ENCODE measurements around the gene SEMA3E. TPM values are rescaled to one million over a fixed set of nuclear protein-coding genes. Genes with fewer than 3 reads are reported as not detected.
"Not testable (repeated sequence)": the region's sequence is repeated elsewhere in the genome, so short reads cannot be mapped to it uniquely, and the experiment has no call there.

Gene SEMA3E
- total RNA-seq, 1 donor from 2014 or later = 0.27 TPM

DNA sequence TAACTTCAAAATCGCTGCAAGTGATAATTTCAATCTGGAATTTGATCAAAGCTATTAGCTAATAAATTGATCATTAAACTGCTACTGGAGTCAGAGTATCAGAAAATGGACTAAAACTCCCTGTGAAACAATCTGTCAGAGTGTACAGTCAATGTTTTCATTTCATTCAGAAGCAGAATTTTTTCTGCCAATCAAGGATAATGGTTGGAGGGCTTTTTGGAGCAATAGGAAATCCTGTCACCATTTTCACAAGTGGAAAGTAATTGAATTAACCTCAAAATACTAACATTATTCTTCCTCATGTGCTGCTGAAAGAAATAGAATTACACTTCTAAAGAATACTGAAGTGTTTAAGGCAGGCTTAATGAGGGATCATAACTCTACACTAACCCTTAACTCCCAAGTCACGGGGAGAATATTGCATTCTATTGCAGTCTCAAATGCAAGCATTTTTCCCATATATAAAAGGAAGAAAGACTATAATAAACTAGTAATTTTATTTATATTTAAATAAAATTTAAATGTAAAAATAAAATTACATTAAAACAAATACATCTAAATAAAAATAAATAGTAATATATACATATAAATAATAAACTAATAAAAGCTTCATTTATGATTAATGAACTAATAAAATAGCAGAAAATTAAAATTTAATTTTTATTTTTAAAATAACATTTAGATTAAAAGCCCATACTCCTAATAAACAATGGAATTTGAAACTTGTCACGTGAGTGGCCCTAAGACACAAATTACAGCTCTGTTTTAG, 67.1 kb downstream of the SEMA3E start:
- DNase-seq (no peak), ATAC-seq (ENCODE audit: poor library complexity) (no peak)
- intact Hi-C loops (cut with DNase I) = no loop called here

DNA sequence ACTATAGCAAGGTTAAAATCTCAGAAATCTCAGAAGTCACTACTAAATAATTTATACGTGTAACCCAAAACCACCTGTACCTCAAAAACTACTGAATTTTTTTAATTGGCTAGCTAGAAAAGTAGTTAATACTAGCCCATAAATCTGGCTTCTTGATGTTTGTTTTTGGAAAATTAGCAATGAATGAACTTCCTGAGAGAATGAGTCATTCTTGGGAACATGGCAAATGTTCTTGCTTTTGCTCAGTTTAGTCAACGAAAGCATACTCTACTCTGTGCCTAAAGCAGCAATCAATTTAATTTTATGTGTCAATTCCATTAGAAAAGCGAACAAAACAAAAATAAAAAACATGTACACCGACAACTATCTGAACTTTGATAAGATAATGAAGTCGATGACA, 69.2 kb downstream of the SEMA3E start:
- intact Hi-C loops (cut with DNase I) = no loop called here
- no peak for DNase-seq
- ATAC-seq (ENCODE audit: poor library complexity) = no peak

DNA sequence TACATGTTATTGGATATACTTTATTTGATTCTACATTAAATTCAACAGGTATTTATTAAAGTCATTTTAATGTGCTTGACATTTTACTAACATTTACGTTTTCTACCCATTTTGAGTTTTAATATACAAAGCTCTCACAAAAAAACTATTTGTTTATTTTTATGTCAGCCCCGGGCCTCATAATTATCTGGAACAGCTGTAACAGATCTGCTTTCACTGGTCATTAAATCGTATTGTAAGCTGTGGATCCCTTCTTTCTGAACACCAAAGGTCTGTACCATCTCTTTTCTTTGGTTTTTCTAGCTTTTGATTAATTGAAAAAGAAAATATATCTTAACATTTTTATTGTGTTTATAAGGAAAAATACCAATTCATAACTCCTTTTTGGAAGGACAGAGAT, 73.5 kb downstream of the SEMA3E start:
- intact Hi-C loops (cut with DNase I) = no loop called here
- ATAC-seq (ENCODE audit: poor library complexity) (no peak), DNase-seq (no peak)

GRCh38 chr7:83574616-83575015, 74.3 kb downstream of the SEMA3E start:
- no peak for DNase-seq
- ATAC-seq (ENCODE audit: poor library complexity) = no peak
- intact Hi-C loops (cut with DNase I) = no loop called here

DNA sequence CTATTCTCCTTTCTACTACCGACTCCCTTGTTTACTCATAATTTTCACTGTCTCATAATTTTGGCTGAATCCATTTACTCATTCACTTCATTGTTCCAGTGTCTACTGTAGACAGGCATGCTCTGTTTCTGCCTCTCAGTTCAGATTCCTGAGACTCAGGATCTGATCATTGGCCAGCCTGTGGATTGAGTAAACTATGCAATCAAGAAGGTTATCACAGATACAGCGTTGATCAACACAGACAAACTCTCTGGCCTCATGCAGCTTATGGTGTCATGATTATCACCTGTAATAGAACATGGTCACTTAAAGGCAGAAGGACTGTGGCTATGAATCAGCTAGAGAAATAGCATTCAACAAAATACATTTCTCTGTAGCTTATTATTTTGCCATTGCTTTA, 86.0 kb downstream of the SEMA3E start:
- intact Hi-C loops (cut with DNase I) = no loop called here
- DNase-seq (no peak), ATAC-seq (ENCODE audit: poor library complexity) (no peak)

GRCh38 chr7:83562289-83562688, 86.7 kb downstream of the SEMA3E start:
- ATAC-seq (ENCODE audit: poor library complexity) = no peak
- DNase-seq = no peak

DNA sequence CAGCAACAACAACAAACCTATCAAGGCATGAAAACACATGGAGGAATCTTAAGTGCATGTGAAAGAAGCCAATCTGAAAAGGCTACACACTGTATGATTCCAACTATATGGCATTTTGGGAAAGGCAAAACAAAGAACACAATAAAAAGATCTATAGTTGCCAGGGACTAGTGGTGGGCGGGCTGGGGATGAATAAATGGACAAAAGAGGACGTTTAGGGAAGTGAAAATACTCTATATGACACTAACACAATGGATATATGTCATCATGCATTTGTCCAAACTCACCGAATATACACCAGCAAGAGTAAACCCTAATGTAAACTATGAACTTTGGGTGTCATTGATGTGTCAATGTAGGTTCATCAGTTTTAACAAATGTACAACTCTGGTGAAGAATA, 89.1 kb downstream of the SEMA3E start:
- DNase-seq = no peak

More at GRCh38 chr7:83562289-83562688, 86.7 kb downstream of the SEMA3E start:
- intact Hi-C loops (cut with DNase I) = no loop called here

DNA sequence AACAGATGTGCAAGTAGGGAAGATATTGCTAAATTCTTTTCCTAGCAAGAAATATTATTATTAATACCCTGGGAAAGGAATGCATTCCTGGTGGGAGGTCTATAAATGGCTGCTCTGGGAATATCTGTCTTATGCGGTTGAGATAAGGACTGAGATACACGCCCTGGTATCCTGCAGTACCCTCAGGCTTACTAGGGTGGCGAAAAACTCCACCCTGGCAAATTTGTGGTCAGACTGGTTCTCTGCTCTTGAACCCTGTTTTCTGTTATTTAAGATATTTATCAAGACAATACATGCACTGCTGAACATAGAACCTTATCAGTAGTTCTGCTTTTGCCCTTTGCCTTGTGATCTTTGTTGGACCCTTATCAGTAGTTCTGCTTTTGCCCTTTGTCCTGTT, 96.4 kb downstream of the SEMA3E start:
- intact Hi-C loops (cut with DNase I); ATAC-seq (ENCODE audit: poor library complexity): not testable (repeated sequence)

More for the DNA sequence above, 89.1 kb downstream of the SEMA3E start:
- ATAC-seq (ENCODE audit: poor library complexity) = no peak
- intact Hi-C loops (cut with DNase I) = no loop called here

DNA sequence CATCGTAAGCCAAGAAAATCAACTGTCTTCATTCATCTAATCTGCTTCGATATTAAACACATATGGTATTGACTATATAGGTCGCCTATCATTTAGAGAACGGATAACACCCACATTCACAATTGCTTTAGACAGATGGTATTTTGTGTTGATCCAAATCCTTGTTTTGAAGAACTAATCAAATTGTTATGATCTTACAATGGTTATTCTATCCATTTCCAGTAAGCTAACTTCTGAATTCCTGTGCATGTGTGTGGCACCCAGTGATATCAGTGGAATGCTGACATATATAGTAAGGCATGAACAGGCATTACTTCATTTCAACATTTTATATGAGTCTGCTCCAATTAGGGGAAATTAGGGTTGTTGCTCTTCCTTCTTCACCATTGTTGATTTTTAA, 98.8 kb downstream of the SEMA3E start:
- DNase-seq = no peak
- ATAC-seq (ENCODE audit: poor library complexity) = no peak
- intact Hi-C loops (cut with DNase I) = no loop called here

More for the DNA sequence above, 96.4 kb downstream of the SEMA3E start:
- DNase-seq = not testable (repeated sequence)

- intact Hi-C loops (cut with DNase I) = no loop called here
- ATAC-seq (ENCODE audit: poor library complexity) = no peak
- no peak for DNase-seq
Measured at GRCh38 chr7:83548250-83548649, 100.7 kb downstream of the SEMA3E start.

- DNase-seq (no peak), ATAC-seq (ENCODE audit: poor library complexity) (no peak)
- intact Hi-C loops (cut with DNase I) = no loop called here
Measured at GRCh38 chr7:83547526-83547925, 101.4 kb downstream of the SEMA3E start.

GRCh38 chr7:83546586-83546985, 102.4 kb downstream of the SEMA3E start:
- ATAC-seq (ENCODE audit: poor library complexity) (no peak), DNase-seq (no peak)
- intact Hi-C loops (cut with DNase I) = no loop called here

GRCh38 chr7:83541187-83541960, 107.6 kb downstream of the SEMA3E start:
- DNase-seq (no peak), ATAC-seq (ENCODE audit: poor library complexity) (no peak)
- intact Hi-C loops (cut with DNase I) = no loop called here

GRCh38 chr7:83534488-83534887, 114.5 kb downstream of the SEMA3E start:
- DNase-seq = no peak
- ATAC-seq (ENCODE audit: poor library complexity) = no peak
- intact Hi-C loops (cut with DNase I) = no loop called here

DNA sequence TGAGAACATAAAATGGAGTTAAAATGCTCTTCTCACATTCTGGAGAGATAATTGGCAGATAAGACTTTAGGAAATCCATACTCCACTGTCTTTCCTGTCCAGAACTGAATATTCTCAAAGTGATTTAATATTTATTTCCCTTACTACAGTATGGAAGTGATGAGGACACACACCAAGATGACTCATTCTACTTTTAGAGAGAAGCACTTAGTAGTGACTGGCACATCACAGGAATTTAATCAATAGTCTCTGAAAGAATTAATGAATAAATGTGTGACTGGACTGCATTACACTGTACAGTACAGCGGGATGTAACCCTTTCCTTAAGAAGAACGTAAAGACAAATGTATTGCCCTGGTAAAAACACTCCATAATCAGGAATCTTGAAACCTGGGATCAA, 116.7 kb downstream of the SEMA3E start:
- no peak for ATAC-seq (ENCODE audit: poor library complexity)
- no peak for DNase-seq
- intact Hi-C loops (cut with DNase I) = no loop called here

DNA sequence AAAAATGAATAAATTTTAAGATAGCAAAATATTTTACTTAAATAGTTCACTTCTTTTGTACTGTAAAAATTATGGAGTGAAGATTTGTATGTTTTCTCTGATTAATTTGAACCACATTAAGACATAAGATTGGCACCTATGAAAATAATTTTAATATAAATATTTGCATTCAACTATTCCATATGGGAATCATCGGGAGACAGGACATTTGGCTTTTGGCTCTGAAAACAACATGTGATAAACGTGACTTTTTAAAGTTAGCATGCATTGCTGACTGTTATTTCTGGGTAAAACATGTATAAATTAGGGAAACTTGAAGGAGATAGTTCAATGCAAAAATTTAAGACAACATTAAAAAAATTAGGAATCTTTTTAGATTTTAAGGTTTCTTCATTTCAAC, 117.2 kb downstream of the SEMA3E start:
- intact Hi-C loops (cut with DNase I) = no loop called here
- DNase-seq = no peak
- no peak for ATAC-seq (ENCODE audit: poor library complexity)

DNA sequence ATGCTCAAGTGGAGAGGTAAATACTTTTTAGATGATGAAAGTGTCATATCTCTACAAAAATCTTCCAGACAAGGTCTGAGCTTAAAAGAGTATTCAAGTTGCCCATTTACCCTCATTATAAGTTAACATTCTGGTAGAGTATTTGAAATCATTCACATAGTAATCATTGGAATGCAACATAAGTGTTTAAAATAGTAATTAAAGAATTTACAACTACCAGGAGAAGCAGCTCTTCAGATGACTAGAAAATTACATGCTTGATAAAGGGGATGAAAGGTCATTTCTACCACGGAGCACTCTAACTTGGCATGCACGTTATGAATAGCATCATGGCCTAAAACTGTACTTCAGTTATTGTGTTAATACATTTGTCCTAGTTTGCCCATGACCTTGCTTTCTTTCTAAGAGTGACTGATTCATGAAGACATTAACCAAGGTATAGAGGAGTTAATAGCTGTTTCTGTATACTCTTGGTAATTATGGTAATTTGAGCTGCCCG, 120.0 kb downstream of the SEMA3E start:
- intact Hi-C loops (cut with DNase I) = no loop called here
- ATAC-seq (ENCODE audit: poor library complexity) (no peak), DNase-seq (no peak)

DNA sequence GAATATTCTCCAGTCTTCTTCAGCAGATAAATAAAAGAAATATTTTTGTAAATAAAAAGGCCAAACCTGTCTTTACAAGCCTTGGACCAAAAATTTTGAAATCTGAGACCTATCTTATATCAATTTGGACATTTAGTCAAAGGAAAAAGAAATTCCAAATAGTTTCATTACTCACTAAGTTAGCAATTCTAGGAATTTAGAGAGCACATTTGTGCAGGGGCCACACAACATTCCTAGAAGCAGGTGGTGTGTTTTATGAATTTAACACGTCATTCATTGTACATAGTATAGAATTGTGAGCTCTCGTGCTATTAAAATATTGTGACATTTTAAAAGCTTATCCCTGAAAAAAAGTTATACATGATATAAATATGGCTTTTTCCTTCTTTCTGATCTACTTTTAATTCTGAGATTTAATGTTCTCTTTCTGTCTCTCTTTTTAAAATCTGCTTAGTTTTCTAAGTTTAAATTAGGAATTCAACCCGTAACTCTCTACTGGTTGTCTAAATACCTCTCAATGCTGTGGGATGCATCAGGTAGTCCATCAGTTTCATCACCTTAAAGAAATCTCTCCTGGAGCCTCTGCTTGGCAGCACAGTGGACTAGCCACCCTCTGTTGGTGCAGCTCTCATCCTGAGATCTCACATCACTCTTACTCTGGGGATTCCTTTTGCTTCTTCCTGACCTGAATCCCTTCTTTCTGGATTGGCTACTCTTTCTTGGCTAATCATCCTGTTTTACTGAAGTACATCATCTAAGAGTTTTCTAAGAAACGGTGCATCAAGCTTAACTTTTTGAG, 124.5 kb downstream of the SEMA3E start:
- DNase-seq = no peak
- no peak for ATAC-seq (ENCODE audit: poor library complexity)
- intact Hi-C loops (cut with DNase I) = no loop called here

DNA sequence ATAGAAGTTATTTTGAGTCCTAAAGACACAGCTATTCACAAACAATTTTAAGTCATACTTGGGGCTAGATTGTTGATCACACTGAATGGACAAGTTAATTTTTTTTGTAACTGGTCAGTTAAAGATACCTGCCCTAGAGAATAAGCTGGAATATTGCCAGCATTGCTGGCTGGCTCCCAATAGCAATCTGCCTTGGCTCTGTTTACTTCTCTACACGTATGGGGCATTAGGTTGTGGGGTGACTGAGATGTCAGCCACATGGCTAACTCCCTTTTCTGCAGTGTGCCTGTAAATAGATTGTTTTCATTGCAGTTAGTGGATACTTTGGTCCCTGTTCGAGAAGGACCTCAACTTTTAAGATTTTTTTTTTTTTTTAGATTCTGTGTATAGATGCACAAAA, 128.2 kb downstream of the SEMA3E start:
- intact Hi-C loops (cut with DNase I) = no loop called here
- ATAC-seq (ENCODE audit: poor library complexity) (no peak), DNase-seq (no peak)

All from Right ventricle myocardium superior (tissue), 1 donor.